Effector memory CD4-positive, alpha-beta T cell (primary cell): ENCODE measurements around the gene TASOR2.
A peak's percentile ranks its signal among the peaks of the same experiment; 100 is the strongest.

Experiments used
- DNase-seq, 3 donors: peaks; one replicate each; pipeline ENCODE4 v3.0.0-alpha.2; 2020
- H3K27ac ChIP-seq: 2 replicates; pipeline ENCODE4 v1.7.0; 2013; ENCODE audit warnings: mild to moderate bottlenecking, low read length, moderate library complexity; ENCODE audit not compliant: insufficient read depth, poor library complexity, severe bottlenecking
- H3K27me3 ChIP-seq: replicated peaks from 2 replicates; pipeline ENCODE4 v1.7.0; 2013; ENCODE audit warnings: mild to moderate bottlenecking, low read length; ENCODE audit not compliant: insufficient read depth, control insufficient read depth, poor library complexity, severe bottlenecking
- H3K36me3 ChIP-seq: 2 replicates; pipeline ENCODE4 v1.7.0; 2013; ENCODE audit warnings: mild to moderate bottlenecking, low read length, moderate library complexity; ENCODE audit not compliant: control insufficient read depth, insufficient read depth
- H3K4me1 ChIP-seq: 2 replicates; pipeline ENCODE4 v1.7.0; 2013; ENCODE audit warnings: low read length, mild to moderate bottlenecking; ENCODE audit not compliant: control insufficient read depth, insufficient read depth, poor library complexity, severe bottlenecking
- H3K4me3 ChIP-seq: 2 replicates; pipeline ENCODE4 v1.7.0; 2013; ENCODE audit warnings: low read length, low read depth, mild to moderate bottlenecking; ENCODE audit not compliant: insufficient read depth, poor library complexity, severe bottlenecking
- H3K9me3 ChIP-seq: 2 replicates; pipeline ENCODE4 v1.7.0; 2013; ENCODE audit warnings: mild to moderate bottlenecking, low read length, moderate library complexity; ENCODE audit not compliant: control insufficient read depth

Gene TASOR2

DNA sequence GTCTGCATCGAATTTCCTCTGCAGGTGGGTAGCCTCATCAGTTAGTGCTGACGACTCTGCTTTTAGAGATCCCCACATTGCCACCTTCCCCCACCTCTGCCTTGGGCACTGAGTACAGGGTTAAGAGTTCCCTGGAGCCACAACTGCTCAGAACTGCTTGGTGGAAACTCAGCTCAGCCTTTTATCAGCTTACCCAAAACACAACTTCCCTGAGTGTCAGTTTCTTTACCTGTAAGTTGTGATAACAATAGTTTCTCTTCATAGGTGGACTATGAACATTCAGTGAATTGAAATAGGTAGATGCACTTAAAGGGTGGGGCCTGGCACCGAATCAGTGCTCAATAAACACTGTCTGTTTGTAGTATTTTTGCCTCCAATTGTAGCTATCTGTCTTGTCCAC lies 29.5 kb upstream of the TASOR2 start:
- Histone ChIP-seq H3K4me3 (no peak overlapping the region), H3K27ac (no peak overlapping the region), H3K9me3 (no peaks in the 10 kb centered on the region), H3K4me1 (peaks cover 5% of the 10 kb centered on the region), H3K27me3 (no peaks in the 10 kb centered on the region), H3K36me3 (no peaks in the 10 kb centered on the region)
- no peak for DNase-seq

DNA sequence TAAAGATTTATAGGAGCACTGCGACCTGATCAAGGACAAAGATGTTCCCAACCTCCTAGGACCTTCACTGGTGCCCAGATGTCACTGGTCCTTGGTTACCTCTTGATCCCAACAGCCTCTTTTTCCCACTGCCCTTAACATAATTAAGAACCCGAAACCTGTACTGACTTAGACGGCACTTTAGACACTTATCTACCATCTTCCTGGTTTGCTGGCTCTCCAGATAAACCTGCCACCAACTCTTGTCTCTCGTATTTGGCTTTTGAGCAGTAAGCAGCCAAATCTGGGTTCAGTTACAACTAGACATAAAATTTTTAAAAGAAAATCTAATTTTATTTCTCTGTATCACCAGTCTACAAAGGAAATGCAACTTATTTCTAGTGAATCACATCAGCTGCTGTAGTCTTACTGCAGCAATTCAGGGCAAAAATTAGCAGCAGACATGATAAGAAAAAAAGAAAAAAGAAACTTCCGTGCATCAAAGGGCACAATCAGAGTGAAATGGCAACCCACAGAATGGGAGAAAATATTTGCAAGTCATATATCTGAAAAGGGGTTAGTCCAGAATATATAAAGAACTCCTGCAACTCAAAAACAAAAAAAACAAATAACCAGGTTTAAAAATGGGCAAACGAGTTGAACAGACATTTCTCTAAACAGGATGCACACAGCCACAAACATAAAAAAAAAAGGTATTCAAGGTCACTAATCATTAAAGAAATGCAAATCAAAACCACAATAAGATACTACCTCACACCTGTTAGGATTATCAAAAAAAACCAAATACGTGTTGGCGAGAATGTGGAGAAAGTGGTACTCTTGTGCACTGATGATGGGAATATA lies 27.7 kb upstream of the TASOR2 start:
- H3K27me3 ChIP-seq, result no peaks in the 10 kb centered on the region
- H3K36me3 ChIP-seq, result no peaks in the 10 kb centered on the region
- H3K27ac ChIP-seq, result no peak overlapping the region
- DNase-seq, result no peak
- H3K4me3 ChIP-seq, result no peak overlapping the region
- peaks cover 6% of the 10 kb centered on the region for H3K4me1 ChIP-seq
- no peaks in the 10 kb centered on the region for H3K9me3 ChIP-seq

DNA sequence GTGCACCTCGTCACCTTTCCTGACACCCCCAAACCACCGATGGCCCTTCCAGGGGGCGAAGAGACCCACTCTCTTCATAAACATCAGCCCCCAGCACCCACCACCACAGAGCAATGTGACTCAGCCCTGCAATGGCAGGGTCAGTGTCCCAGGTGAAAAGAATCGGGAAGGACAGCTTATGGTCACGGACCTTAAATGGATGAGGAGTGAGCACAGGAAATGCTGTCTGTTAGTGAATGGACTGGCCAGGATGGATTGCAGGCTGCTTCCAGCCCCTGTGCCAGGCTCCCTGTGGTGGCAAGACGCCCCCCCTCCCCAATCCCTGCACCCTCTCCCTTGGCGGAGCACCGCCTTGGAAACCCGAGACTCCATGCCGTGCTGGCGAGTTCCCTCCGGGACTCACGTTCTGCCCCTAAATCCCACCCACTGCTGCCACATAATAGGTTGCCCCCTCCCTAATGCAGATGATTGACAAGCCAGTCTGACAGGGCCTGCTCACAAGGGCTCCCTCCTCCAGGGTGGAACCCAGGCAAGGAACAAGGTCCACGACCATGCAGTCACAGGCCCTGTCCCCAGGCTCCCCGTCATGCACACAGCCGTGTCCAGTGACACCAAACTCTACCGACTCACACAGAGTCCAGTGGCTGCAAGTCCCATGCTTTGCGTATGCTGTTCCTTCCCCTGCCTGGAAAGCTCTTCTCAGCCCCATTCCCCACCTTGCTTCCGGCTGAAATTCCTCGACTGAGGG lies 25.6 kb upstream of the TASOR2 start:
- DNase-seq, result no peak
- H3K27me3 ChIP-seq, result no peaks in the 10 kb centered on the region
- H3K4me3 ChIP-seq, result no peak overlapping the region
- H3K4me1 ChIP-seq, result peaks cover 6% of the 10 kb centered on the region
- no peak overlapping the region for H3K27ac ChIP-seq
- H3K36me3 ChIP-seq, result no peaks in the 10 kb centered on the region
- H3K9me3 ChIP-seq, result no peaks in the 10 kb centered on the region

DNA sequence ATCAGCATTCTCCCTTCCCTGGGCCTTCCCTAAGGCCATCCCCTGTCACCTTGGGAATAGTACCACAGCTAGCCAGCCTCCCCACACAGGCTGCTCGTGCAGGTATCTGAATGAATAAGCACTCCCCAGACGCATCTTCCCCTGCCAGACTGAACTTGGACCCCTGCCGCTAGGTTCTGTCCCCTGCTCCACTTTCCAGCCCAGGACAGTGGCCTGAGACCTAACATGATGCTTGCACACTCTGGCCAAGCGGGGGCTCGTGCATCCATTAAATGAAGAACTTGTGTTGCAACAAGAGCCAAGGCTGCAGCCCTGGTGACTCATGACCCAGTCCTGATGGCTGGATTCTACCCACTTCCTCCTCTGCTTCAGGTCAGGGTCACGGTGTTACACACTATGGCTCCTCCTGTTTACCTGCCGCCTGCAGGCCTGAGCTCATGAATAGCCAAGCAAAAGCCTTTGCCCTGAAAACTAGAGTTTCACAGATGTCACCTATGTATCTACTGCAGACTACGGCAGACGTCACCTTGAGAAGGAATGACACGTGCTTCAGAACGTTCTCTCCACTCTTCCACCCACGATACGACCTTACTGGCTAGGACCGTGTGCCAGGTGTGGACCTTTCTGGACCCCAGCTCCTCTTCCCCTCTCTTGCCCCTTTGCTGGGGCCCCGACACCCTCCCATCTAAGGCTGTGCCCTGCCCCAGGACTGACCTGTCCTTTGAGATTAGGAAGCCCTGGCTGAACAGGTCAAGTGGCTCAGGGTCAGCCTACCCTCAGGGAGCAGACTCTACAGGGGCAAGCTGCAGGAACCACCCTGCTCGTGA lies 24.7 kb upstream of the TASOR2 start:
- Histone ChIP-seq H3K9me3 (no peaks in the 10 kb centered on the region), H3K27me3 (no peaks in the 10 kb centered on the region), H3K27ac (no peak overlapping the region), H3K36me3 (no peaks in the 10 kb centered on the region), H3K4me1 (peaks cover 6% of the 10 kb centered on the region), H3K4me3 (no peak overlapping the region)
- DNase-seq, result no peak

DNA sequence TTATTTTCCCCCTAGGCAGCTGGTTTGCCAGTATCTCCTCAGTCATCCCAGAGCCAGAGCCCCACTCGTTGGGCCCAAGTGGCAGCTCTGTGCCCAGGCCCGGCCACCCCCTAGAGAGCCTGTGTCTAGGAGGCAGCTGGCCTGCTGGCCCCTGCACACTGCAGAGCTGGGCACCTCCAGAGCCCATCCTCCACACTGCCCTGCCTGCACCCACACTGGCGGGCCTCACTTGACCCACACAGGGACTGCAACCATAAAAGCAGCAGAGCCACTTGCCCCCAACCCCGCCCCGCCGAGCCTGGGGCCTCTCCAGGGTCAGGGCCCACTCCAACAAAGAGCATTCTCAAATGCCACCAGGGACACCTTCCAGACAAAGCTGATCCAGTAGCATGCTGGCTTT lies 23.6 kb upstream of the TASOR2 start:
- DNase-seq, result no peak
- no peak overlapping the region for H3K4me3 ChIP-seq
- no peaks in the 10 kb centered on the region for H3K36me3 ChIP-seq
- no peaks in the 10 kb centered on the region for H3K27me3 ChIP-seq
- H3K27ac ChIP-seq, result no peak overlapping the region
- H3K4me1 ChIP-seq, result peaks cover 6% of the 10 kb centered on the region
- H3K9me3 ChIP-seq, result no peaks in the 10 kb centered on the region

DNA sequence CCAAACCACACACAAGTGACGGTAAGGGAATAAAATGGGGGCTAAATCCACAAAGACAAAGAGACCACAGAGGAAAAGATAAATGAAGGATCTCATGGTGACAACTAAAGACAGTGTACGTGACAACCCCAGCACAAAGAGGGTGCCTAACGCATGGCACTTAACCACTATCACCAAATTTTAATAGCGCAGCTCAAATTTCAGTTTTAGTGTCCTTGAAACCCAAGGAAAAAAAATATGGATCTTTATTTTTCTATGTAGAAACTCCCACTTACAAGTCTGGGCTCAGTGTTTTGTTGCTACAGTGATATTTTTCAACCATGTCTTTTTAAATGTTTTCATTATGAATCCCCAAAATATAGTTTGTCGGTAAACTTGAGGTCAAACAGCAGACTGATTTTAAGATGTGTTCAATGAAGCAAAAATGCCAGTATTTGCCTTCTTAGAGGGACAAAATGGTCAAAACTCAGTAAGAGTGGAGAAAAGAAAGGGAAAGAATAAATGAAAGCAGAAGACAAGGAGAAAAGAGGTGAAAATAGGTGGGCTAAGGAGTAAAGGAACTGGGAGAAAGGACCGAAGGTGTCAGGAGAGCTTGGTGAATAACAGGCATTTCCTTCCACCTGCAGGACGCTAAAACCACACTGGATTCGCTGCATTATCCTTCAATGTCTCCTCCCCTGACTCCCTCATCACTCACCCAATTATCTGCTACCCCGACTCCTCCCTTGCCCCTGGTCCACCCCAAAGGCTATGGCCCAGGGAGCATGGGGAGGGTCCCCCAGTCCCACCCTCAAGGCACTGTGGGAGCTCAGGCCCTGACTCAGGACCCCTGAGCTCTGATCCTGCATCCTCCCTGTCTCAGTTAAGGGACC lies 21.7 kb upstream of the TASOR2 start:
- H3K36me3 ChIP-seq, result no peaks in the 10 kb centered on the region
- H3K27me3 ChIP-seq, result no peaks in the 10 kb centered on the region
- H3K27ac ChIP-seq, result no peak overlapping the region
- no peak for DNase-seq
- peaks cover 6% of the 10 kb centered on the region for H3K4me1 ChIP-seq
- H3K4me3 ChIP-seq, result no peak overlapping the region
- H3K9me3 ChIP-seq, result no peaks in the 10 kb centered on the region

DNA sequence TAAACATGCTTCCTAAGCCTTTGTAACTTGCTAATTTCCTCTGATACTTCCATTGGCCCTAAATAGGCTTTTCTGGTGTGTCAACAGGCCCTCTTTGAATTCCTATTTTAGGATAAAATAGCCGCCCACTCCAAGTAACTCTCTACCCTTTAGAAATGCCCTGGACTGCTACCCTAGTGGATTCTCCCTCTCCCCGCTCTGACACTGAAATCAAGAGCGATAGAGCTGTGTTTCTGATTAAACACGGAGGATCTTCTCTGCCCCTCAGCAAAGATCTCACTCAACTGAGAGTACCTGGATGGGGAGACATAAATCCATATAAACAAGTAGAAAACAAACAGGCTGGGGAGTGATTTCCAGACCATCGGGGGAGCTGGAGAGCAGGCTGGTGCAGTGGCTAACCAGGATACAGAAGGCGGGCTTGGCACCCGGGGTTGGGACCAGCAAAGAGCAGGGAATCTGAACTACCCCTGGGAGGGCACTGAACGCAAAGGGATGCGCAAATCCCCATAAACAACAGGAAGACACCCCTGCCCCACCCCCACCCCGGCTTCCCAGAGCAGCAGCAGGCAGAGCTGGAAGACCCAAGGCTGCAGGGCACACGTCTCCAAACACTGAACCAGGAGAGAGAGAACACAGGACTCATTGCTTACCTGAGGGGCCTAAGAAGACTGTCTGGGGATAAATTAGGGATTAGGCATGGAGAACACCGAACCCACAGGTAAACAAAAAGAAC lies 20.8 kb upstream of the TASOR2 start:
- no peaks in the 10 kb centered on the region for H3K9me3 ChIP-seq
- no peak overlapping the region for H3K4me3 ChIP-seq

DNA sequence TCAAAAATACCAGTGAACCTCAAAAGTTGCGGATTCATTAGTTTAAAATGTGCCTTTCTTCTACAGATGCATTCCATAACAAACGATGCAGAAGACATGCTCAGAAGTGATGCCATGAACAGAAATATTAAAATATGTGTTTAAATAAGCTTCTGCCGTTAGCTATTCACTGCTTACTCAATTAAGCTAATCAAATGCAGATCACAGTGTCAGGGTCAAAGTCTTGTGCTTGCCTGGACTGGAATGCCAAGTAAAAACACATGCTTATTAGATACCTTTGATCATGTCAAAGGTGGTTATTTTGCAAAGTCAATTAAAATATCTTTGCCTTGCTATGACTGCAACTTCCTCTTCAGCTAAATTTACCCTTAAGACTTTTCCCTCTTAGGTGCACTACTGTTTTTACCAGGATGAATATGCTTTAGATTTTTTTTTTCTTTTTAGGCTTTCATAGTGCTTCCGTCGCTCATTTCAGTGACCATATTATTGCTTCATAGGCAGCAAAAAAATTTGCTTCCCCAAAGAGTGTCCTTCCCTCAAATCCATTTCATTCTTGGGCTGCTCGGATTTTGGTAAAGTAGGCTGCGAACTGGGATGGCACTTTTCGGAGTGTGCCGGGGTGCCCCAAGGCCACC lies 19.1 kb upstream of the TASOR2 start:
- Histone ChIP-seq H3K4me1 (no peaks in the 10 kb centered on the region), H3K27me3 (no peaks in the 10 kb centered on the region), H3K36me3 (no peaks in the 10 kb centered on the region), H3K9me3 (no peaks in the 10 kb centered on the region), H3K4me3 (peak overlapping the region; percentile 84), H3K27ac (no peak overlapping the region)
- no peak for DNase-seq

More for the DNA sequence above, 20.8 kb upstream of the TASOR2 start:
- DNase-seq, result no peak
- H3K36me3 ChIP-seq, result no peaks in the 10 kb centered on the region
- no peak overlapping the region for H3K27ac ChIP-seq
- H3K27me3 ChIP-seq, result no peaks in the 10 kb centered on the region
- H3K4me1 ChIP-seq, result peaks cover 6% of the 10 kb centered on the region
